GM12873 (cell line): ENCODE results near the gene LAIR1.

Experiments
- CTCF ChIP-seq: IDR thresholded peaks from 2 replicates; pipeline ENCODE4 v1.5.1; 2012; ENCODE audit warnings: low read depth, mild to moderate bottlenecking, moderate library complexity, low read length, control low read depth; ENCODE audit not compliant: insufficient read depth; ENCODE audit errors: missing control alignments

Gene LAIR1

GRCh38 chr19:54302257-54302656 is 62.5 kb downstream of the LAIR1 start:
- no peak for TF ChIP-seq CTCF
